GM06990 (cell line): Measurements from ENCODE around the gene HDAC1.

Experiments
- DNase-seq: peaks from one replicate; pipeline ENCODE4 v3.0.0-alpha.2; 2011; ENCODE audit not compliant: insufficient read length; ENCODE audit errors: extremely low read depth
- H3K27me3 ChIP-seq: replicated peaks from 2 replicates; pipeline ENCODE4 v1.6.0; 2011; ENCODE audit warnings: low read length; ENCODE audit not compliant: control insufficient read depth, insufficient read depth
- H3K36me3 ChIP-seq: 2 replicates; pipeline ENCODE4 v1.5.1; 2011; ENCODE audit warnings: low read length; ENCODE audit not compliant: control insufficient read depth, insufficient read depth
- H3K4me3 ChIP-seq: replicated peaks from 2 replicates; pipeline ENCODE4 v1.5.1; 2011; ENCODE audit warnings: low read depth, mild to moderate bottlenecking, control low read depth, low read length
- CTCF ChIP-seq: IDR thresholded peaks from 2 replicates; pipeline ENCODE4 v1.5.1; 2011; ENCODE audit warnings: low read length, control low read depth, mild to moderate bottlenecking, inconsistent platforms; ENCODE audit not compliant: insufficient read depth, poor library complexity, severe bottlenecking

Gene HDAC1

DNA sequence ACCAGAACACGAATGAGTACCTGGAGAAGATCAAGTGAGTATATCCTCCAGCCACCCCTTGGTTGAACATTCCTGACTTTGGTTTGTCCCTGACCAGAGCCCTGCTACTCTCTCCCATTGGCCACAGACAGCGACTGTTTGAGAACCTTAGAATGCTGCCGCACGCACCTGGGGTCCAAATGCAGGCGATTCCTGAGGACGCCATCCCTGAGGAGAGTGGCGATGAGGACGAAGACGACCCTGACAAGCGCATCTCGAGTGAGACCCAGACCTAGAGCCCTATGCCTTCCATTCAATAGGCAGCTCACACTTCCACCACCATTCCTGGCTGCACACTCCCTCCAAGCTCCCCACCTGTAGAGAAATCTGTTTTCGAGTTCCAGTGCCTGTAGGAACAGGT lies 39.7 kb downstream of the HDAC1 start:
- peaks cover 41% of the 10 kb centered on the region for H3K36me3 ChIP-seq
- no peak overlapping the region for H3K4me3 ChIP-seq
- no peak for DNase-seq
- no peaks in the 10 kb centered on the region for H3K27me3 ChIP-seq
- no peak for TF ChIP-seq CTCF

- peaks cover 34% of the 10 kb centered on the region for H3K36me3 ChIP-seq
- H3K27me3 ChIP-seq = no peaks in the 10 kb centered on the region
- H3K4me3 ChIP-seq = no peak overlapping the region
- no peak for DNase-seq
- TF ChIP-seq CTCF = no peak
Measured at GRCh38 chr1:32332290-32333079, 40.6 kb downstream of the HDAC1 start.

- no peaks in the 10 kb centered on the region for H3K27me3 ChIP-seq
- TF ChIP-seq CTCF = no peak
- DNase-seq = no peak
- peaks cover 28% of the 10 kb centered on the region for H3K36me3 ChIP-seq
- peak overlapping the region; percentile 79 for H3K4me3 ChIP-seq
Measured at GRCh38 chr1:32333251-32333963, 41.5 kb downstream of the HDAC1 start.

DNA sequence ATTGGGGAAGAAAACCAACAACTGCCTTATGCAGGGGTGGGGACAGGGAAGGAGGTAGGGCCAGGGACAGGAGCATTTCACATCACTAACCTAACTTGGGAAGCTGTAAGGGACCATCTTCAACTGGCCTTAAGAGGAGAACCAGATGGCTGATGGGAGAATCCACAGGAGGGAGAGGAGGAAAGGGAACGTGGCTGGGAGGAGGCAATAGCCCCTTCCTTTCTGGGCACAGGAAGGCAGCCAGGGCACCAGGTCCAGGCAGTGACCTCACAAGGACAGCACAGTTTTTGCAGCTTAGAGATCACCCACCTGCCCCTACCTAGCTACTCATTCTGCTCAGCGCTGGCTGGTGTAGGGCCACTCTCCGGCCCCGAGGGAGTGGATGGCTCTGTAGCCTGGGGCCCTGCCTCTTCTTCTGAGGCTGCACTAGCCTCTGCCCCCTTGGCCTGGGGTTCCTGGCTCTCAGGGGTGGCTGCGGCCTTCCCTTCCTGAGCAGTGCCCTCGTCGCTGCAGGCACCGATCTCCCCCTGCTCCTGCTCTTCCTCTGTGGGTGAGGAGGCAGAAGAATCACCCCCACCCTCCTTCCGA lies 42.5 kb downstream of the HDAC1 start:
- no peak for TF ChIP-seq CTCF
- peak; percentile 36 for DNase-seq
- Histone ChIP-seq H3K27me3 (no peaks in the 10 kb centered on the region), H3K4me3 (peak overlapping the region; percentile 79), H3K36me3 (peaks cover 24% of the 10 kb centered on the region)

DNA sequence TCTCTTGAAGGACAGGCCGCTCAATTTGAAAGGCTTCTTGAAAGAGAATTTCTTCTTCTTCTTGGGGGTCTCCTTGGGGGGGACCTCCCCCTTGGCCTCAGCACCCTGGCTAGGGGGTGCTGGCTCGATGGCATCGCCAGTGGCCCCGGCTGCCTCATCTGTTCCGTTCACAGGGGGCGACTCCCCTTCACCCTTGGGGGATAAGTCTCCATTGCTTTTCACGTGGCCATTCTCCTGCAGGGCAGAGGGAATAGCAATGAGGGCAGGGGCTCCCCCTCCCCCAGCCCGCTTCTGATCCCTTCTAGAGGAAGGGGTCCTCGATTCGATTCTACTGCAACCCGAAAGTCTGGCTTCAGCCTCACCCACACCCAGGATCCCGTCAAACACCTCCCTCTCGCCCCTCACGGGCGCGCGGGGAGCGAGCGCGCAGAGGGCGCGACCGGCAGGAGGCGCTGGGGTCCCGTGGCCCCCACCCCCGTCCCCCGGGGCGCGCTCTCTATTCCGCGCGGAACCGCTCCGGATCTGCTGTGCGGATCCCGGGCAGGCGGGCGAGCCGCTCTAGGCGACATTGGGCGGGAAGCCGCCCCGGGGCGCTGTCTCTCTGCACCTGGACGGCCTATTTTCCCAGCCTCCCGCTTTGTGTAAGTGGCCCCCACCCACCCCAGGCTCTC lies 43.1 kb downstream of the HDAC1 start:
- Histone ChIP-seq H3K36me3 (peaks cover 21% of the 10 kb centered on the region), H3K27me3 (no peaks in the 10 kb centered on the region), H3K4me3 (peak overlapping the region; percentile 79)
- TF ChIP-seq CTCF = peak; percentile 61
- DNase-seq = peak; percentile 82
